DOHH2 (cell line): ENCODE results near the gene EPS8.

ENCODE experiments used
- H3F3A ChIP-seq: fragments of 200-600 bp; sonication (generic), shearing (Covaris generic); 2 replicates; pipeline ENCODE4 v1.6.0; 2016; ENCODE audit warnings: antibody characterized with exemption, mild to moderate bottlenecking; ENCODE audit not compliant: control insufficient read depth, insufficient read depth
- H3K27ac ChIP-seq: fragments of 200-600 bp; sonication (generic); 2 replicates; pipeline ENCODE4 v1.5.1; 2014; ENCODE audit warnings: low read depth, mild to moderate bottlenecking, low read length, moderate library complexity
- H3K27me3 ChIP-seq: fragments of 200-600 bp; sonication (generic); 2 replicates; pipeline ENCODE4 v1.6.1; 2014; ENCODE audit warnings: mild to moderate bottlenecking, low read length, mixed read lengths; ENCODE audit not compliant: control insufficient read depth
- H3K36me3 ChIP-seq: fragments of 200-600 bp; sonication (generic); 2 replicates; pipeline ENCODE4 v1.6.1; 2014; ENCODE audit warnings: mild to moderate bottlenecking, low read length, moderate library complexity, mixed read lengths; ENCODE audit not compliant: control insufficient read depth
- H3K4me1 ChIP-seq: fragments of 200-600 bp; sonication (generic); 2 replicates; pipeline ENCODE4 v1.6.1; 2014; ENCODE audit warnings: mild to moderate bottlenecking, low read length, mixed read lengths; ENCODE audit not compliant: control insufficient read depth
- H3K4me2 ChIP-seq: fragments of 200-600 bp; sonication (generic); 2 replicates; pipeline ENCODE4 v1.6.0; 2014; ENCODE audit warnings: mild to moderate bottlenecking, low read length, moderate library complexity
- H3K4me3 ChIP-seq: fragments of 200-600 bp; sonication (generic); 2 replicates; pipeline ENCODE4 v1.5.1; 2014; ENCODE audit warnings: mild to moderate bottlenecking, low read length, mixed read lengths
- H3K79me2 ChIP-seq: fragments of 200-600 bp; sonication (generic); 2 replicates; pipeline ENCODE4 v1.6.1; 2014; ENCODE audit warnings: mild to moderate bottlenecking, low read length, mixed read lengths; ENCODE audit not compliant: control insufficient read depth
- H3K9me2 ChIP-seq: fragments of 200-600 bp; sonication (generic); replicated peaks from 2 replicates; pipeline ENCODE4 v1.6.1; 2014; ENCODE audit warnings: mild to moderate bottlenecking, low read length, mixed read lengths; ENCODE audit not compliant: control insufficient read depth
- H3K9me3 ChIP-seq: fragments of 200-600 bp; sonication (generic); 2 replicates; pipeline ENCODE4 v1.6.1; 2014; ENCODE audit warnings: antibody characterized with exemption, low read length, mixed read lengths; ENCODE audit not compliant: control insufficient read depth, insufficient read depth
- H4K20me1 ChIP-seq: fragments of 200-600 bp; sonication (generic); 2 replicates; pipeline ENCODE4 v1.6.0; 2014; ENCODE audit warnings: low read depth, mild to moderate bottlenecking, antibody characterized with exemption, low read length, moderate library complexity; ENCODE audit not compliant: control insufficient read depth, insufficient read depth
- EZH2phosphoT487 ChIP-seq: fragments of 200-600 bp; sonication (generic); IDR thresholded peaks from 2 replicates; pipeline ENCODE4 v1.6.1; 2017; ENCODE audit warnings: borderline replicate concordance, mild to moderate bottlenecking, antibody characterized with exemption, low read length, moderate library complexity, mixed read lengths
- TF ChIP-seq, protein P1 (sequence below): fragments of 200-600 bp; sonication (generic); IDR thresholded peaks from one replicate; pipeline ENCODE4 v1.5.1; 2014; ENCODE audit warnings: antibody characterized with exemption, mild to moderate bottlenecking, low read depth, low read length; ENCODE audit not compliant: poor library complexity, severe bottlenecking

Gene EPS8

DNA sequence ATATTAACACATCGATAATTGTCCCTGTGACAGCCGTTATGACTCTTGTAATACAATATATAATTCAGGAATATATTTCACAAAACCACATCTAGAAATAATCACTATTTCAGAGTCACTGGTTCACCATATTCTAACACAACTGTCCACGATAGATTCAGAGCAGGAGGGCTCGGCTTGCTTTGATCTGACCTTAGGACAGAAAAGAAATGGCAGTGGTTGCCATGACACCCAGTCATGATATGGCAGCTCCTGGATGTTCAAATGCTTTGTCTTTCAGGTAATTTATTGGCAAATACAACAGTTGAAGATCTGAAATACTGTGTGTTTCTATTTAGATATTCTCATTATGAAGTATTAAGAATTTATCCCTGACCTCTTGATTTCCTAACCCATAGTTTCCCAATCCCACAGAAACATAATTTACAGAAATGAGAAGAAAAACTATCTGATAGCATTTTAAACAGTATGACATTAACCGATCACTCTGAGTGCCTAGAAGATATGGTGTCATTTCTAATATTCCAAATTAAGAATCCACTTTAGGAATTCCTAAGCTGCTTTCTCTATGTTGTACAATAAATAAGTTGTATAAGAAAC lies 116.4 kb downstream of the EPS8 start:
- no peaks in the 10 kb centered on the region for H3K9me2 ChIP-seq
- no peaks in the 10 kb centered on the region for H3K36me3 ChIP-seq
- H3K4me1 ChIP-seq: no peaks in the 10 kb centered on the region

DNA sequence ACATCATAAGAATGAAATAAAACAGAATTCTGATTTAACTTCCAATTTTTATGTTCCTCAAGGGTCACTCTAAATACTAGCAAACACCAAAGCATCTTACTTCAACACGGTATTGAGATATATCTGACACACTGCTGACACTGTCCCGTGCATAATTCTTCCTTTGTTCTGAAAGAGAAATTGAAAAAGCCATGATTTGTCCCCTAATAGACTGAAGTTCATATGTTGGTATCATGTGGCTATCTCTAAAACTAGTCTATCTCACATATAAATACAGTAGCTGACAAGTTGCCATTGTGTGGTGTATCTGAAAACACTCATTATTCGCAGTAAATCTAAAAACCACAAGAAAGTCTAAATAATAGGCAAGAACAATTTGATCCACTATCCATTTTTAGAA lies 118.4 kb downstream of the EPS8 start:
- no peak overlapping the region for H3K4me3 ChIP-seq
- no peak overlapping the region for H3K4me2 ChIP-seq
- TF ChIP-seq, protein P1, sequence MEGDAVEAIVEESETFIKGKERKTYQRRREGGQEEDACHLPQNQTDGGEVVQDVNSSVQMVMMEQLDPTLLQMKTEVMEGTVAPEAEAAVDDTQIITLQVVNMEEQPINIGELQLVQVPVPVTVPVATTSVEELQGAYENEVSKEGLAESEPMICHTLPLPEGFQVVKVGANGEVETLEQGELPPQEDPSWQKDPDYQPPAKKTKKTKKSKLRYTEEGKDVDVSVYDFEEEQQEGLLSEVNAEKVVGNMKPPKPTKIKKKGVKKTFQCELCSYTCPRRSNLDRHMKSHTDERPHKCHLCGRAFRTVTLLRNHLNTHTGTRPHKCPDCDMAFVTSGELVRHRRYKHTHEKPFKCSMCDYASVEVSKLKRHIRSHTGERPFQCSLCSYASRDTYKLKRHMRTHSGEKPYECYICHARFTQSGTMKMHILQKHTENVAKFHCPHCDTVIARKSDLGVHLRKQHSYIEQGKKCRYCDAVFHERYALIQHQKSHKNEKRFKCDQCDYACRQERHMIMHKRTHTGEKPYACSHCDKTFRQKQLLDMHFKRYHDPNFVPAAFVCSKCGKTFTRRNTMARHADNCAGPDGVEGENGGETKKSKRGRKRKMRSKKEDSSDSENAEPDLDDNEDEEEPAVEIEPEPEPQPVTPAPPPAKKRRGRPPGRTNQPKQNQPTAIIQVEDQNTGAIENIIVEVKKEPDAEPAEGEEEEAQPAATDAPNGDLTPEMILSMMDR: no peak
- no peak for TF ChIP-seq EZH2phosphoT487
- no peaks in the 10 kb centered on the region for H3K4me1 ChIP-seq
- no peaks in the 10 kb centered on the region for H3K36me3 ChIP-seq
- no peaks in the 10 kb centered on the region for H4K20me1 ChIP-seq
- no peaks in the 10 kb centered on the region for H3K9me2 ChIP-seq
- H3F3A ChIP-seq: no peaks in the 10 kb centered on the region
- H3K9me3 ChIP-seq: no peaks in the 10 kb centered on the region
- H3K27me3 ChIP-seq: no peaks in the 10 kb centered on the region
- H3K79me2 ChIP-seq: no peaks in the 10 kb centered on the region
- no peak overlapping the region for H3K27ac ChIP-seq

More for the DNA sequence above, 116.4 kb downstream of the EPS8 start:
- no peaks in the 10 kb centered on the region for H3K27me3 ChIP-seq
- no peak overlapping the region for H3K4me3 ChIP-seq
- no peaks in the 10 kb centered on the region for H3K9me3 ChIP-seq
- TF ChIP-seq, protein P1: no peak
- no peak for TF ChIP-seq EZH2phosphoT487
- H3K79me2 ChIP-seq: no peaks in the 10 kb centered on the region
- no peak overlapping the region for H3K27ac ChIP-seq
- H3K4me2 ChIP-seq: no peak overlapping the region
- no peaks in the 10 kb centered on the region for H4K20me1 ChIP-seq
- no peaks in the 10 kb centered on the region for H3F3A ChIP-seq

DNA sequence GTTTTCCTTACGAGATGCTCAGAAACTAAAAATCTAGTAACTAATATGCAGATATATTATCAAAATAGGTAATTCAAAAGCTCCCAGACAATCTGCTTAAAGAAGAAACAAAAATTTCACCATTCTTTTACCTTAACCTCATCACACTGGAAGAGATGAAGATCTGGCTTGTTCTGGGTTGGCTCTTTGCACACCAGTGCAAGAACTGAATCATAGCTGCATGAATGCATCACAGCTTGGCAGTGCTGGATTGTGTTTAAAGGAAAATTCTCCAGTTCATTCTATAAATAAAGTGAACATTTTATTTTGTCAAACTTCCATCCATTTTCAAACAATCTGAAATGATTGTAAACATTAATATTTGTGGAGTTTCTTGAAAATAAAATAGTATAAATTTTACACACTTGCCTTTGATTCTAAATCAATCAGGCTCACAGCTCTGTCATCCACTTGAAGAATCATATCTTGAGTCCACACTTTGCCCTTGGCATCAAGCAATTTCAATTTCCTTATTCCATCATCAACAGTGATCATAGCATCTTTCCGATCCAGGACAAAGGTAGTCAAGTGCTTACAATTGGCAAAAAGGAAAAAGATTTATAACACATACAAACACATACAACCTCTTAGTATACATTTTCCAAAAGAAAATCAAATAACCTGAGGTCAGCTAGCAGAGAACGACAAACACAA lies 119.8 kb downstream of the EPS8 start:
- H3K4me2 ChIP-seq: no peak overlapping the region
- no peaks in the 10 kb centered on the region for H3K36me3 ChIP-seq
- no peak overlapping the region for H3K27ac ChIP-seq
- no peaks in the 10 kb centered on the region for H3K9me2 ChIP-seq
- no peak overlapping the region for H3K4me3 ChIP-seq
- H3K4me1 ChIP-seq: no peaks in the 10 kb centered on the region
- no peaks in the 10 kb centered on the region for H3F3A ChIP-seq
- TF ChIP-seq, protein P1: no peak
- TF ChIP-seq EZH2phosphoT487: no peak
- no peaks in the 10 kb centered on the region for H3K9me3 ChIP-seq
- H3K27me3 ChIP-seq: no peaks in the 10 kb centered on the region
- no peaks in the 10 kb centered on the region for H3K79me2 ChIP-seq
- H4K20me1 ChIP-seq: no peaks in the 10 kb centered on the region
